NK-92 treated with Interleukin-12 subunit alpha and Interleukin-12 subunit beta, amount 100 ng/mL, for 24 hours (cell line): ENCODE data around the gene SLC9A7.
A peak's percentile ranks its signal among the peaks of the same experiment; 100 is the strongest.
"Not testable (repeated sequence)": the region's sequence is repeated elsewhere in the genome, so short reads cannot be mapped to it uniquely, and the experiment has no call there.

ENCODE experiments used
- DNase-seq: peaks from one replicate; lab custom pipeline; 2025; lab: John Stamatoyannopoulos, UW

The SLC9A7 gene

DNA sequence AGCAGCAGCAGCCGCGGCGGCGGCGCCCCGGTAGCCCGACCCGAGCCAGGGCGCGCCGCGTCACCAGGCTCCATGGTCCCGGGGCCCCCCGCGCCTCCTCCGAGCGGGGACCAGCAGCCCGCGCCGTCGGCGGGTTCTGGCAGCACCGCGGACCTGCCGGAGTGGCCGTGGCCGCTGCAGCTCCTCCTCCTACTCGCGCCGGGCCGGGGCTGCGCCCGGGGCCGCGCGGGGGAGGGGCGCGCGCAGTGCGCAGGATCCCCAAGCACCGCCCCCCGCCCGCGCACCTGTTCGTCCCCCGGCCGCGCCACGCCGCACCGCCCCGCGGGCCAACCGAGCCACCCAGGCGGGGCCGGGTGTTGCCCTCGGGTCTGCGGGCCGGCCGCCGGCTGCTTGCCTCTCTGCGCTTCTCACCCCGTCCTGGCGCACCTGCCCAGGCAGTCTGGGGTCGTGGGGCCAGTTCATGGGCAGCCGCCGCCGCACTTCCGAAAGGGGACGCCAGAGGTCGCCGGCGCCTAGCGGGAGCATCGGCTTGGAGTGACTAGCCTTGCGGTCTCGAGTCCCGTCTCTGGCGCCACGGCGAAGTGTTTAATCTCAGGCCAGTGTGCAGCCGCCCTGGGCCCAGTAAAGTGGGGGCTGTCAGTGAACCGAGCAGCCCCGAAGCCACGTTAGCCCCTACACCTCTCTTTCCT lies at the start of gene SLC9A7:
Gene SLC9A7, minus strand, starts transcription at position 163 of the 689 bp plus-strand sequence. Its CDS starts 89 bp downstream, at position 74.
- peak; percentile 39 for DNase-seq

DNA sequence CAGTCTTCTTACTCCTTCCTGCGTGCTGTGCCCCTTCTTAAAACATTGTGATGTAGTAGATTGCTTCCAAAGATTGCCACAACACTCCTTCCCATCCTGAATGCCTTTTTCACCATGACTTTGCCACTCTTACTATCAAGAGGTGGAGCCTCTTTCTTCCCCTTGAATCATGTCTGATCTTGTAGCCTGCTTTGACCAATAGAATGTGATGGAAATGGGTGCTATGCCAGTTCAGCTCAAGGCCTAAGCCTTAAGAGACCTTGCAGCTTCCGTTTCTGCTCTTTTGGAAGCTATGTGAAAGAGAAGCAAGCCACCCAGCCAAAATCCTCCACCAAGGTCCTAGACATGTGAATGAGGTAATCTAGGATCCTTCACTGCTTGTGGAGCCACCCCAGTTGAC lies 46.4 kb upstream of the SLC9A7 start:
- DNase-seq = no peak

DNA sequence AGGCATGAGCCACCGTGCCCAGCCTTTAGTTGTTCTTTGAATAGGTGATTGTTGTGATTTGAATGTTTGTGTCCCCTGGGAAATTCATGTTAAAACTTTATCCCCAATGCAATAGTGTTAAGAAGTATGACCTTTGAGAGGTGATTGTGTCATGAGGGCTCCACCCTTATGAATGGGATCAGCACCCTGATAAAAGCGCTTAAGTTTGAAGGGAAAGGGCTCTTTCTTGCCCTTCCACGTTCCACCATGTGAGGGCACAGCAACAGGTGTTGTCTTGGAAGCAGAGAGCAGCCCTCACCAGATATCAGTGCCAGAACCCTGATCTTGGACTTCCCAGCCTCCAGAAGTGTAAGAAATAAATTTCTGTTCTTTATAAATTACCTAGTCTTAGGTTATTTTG lies 44.2 kb upstream of the SLC9A7 start:
- DNase-seq = no peak

DNA sequence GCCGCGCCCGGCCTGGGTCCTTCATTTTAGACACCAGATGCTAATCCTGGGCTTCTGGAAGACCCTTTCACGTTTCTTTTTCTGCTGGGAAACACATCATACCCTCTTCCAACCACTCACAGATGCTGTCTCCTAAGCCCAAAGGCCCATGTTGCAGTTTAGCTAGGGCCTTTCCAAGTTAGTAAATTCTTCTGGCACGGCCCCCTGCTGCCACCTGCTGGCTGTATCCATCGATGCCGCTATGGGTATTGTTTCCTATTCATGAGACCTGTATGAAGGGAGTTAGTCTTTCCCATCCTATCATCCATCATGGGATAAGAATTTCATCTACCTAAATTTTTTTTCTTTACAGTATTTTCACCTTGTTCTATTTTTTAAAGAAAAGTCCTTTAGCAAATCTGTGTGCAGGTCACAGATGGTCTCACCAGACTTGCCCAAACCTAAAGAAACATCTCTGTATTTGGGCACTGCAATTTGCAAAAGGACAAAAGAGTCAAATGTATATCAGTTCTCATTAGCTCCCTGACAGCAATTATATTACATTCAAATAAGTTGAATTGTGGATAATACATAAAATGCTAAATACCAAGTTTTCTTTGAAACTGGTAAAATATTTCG lies 37.8 kb upstream of the SLC9A7 start:
- DNase-seq = peak; percentile 2

DNA sequence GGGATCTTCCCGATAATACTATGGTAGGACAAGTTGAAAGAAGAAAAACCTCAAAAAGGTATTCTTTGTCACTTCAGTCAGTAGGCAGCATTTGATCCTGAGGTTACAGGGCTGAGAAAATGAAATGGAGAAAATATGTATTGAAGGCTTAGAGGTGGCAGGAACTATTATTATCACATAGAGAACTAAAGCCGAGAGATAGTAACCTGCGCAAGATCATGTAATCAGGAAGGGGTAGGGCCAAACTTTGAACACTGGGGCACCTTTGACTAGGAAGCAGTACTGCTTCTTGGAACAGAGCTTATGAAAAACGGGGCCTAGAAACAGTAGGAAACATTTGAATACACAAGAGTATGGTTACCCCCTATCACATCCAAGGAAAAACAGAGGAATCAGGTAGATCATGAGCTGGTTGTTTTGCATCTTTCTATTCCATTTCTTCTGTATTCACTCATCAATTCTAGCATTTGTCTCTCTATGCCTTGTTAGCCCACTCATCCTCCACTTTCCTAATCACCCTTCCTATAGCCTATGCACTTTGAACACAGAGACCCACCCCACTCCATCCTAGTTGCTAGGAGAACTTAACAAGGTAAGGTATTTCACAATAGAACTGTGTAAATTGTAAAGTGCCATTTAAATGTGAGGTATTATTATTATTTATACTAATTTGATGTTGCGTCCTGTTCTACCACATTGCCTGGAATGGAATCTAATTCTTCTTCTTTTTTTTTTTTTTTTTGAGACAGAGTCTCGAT lies 34.6 kb upstream of the SLC9A7 start:
- no peak for DNase-seq

DNA sequence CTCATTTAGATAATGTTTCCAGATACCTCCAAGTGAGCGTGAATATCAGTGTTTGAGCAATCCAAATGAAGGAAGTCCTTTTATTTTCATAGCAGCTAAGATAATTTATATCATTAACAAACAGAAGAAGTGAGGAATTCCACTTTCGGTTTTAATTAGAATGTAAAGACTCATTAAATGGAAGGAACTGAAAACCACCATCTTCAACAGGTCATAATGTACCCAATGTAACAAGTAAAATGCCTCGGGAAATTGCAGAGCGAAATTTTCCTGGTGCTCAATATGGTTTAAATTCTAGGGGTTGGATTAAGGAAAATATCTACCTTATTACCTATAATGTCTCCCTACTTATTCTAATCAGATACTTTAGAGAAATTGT lies 33.9 kb upstream of the SLC9A7 start:
- DNase-seq = no peak

DNA sequence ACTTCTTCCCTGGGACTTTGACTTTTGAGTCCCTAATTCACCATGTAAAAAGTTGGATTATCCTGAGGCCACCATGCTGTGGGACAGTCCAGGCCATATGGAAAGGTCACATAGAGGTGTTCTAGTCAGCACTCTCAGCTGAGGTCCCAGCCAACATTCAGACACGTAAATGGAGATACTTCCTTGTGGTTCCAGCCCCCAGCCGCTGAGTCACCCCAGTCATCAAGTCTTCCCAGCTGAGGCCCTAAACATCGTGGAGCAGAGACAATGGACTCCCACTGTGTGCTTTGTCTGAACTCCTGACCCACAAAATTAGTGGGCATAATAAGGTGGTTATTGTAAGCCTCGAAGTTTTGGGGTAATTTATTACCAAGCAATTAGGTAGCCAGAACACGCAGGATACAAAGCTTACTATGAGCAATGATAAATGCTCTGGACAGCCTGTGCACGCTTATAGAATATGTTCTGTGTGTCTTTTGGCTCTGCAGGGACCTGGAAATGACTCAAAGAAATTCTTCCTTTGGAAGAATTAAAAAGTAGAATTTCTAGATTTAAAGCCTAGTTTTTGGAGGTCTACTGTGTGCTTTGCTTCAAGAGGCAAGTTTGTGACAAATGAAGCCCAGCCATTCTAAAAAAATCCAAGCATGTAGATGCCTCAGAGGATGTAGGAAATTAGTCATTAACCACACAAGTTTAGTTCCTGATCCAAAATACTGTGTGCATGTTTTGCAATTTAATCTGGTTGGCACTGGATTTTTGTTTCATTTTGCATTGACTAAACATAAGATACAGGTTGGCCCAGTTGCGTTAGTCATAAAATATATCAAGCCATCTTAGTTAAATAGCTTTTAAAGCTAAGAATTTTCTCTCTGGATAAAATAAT lies 33.2 kb upstream of the SLC9A7 start:
- DNase-seq = no peak

DNA sequence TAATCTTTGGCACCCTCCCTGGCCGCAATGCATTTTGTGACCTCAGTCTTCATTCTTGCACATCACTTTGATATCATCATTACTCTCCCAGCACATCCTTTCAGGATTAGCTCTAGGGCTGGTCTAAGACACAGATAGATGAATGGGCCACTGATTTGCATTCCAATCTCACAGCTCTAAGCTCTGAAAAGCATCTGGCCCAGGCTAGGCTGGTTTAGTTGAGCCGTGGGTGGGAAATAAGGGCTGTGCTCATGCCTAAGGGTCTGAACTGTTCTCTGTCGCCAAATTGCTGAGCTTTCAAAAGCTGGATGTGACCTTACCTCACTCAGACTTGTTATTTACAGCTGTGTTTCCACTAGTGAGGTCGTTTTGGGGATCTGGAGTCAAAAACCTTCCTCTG lies 30.0 kb upstream of the SLC9A7 start:
- DNase-seq = no peak

DNA sequence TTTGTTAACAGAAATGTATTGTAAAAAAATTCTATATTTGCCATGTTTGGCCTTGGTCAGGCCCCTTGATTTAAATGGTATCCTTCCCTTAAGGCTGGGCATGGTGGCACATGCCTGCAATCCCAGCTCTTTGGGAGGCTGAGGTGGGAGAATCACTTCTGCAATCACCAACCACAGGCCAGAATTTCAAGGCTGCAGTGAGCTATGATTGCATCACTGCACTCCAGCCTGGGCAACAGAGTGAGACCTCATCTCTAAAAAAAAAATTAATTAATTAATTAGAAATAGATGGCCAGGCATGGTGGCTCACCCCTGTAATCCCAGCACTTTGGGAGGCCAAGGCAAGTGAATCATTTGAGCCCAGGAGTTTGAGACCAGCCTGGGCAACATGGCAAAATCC lies 25.5 kb upstream of the SLC9A7 start:
- not testable (repeated sequence) for DNase-seq

DNA sequence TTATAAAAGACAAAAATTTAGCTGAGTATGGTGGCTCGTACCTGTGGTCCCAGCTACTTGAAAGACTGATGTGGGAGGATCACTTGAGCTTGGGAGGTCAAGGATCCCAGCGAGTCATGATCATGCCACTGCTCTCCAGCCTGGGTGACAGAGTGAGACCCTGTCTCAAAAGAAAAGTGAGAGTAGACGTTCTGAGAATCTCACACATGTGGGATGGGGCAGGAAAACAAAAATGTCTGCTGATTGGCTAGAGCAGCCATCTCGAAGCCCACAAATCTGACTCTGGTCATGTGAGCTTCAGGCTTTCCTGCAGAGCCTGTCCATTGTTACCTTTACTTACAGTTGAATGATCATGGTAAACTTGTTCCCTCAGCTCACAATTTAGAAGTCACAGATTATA lies 23.1 kb upstream of the SLC9A7 start:
- no peak for DNase-seq

DNA sequence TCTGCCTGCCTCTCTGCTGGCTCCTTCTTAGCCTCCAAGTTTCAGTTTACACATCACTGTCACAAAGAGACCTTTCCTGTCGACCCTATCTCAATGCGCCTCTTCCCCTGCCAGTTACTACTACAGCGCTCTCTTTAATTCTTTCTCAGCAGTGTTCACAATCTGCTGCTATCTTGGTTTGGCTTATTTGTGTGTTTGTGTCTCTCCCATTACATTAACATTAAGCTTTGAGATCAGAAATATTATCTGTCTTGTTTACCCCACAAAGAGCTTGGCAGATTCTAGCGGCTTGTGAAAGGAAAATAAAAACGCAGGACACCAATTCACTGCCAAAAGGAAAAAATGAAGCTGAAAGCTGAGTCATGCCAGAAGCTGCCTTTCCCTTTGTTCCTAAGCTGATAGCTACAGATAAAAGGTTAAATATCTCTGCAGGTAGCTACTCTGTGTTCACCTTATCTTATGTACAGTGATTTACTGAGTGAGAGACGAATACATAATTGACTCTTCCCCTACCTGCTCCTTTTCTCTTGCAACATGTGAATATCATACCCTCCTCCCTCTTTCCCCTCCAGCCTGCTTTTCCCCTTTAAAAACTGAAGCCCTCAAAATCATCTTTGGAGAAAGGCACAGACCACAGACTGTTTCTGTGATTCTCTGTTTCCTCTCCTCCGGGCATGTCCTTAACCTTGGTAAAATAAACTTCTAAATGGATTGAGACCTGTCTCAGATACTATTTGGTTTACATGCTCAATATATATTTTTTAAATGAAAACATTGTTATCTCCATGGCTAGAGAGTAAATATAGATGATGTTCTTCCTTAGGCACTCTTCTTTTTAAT lies 19.3 kb upstream of the SLC9A7 start:
- DNase-seq = no peak

DNA sequence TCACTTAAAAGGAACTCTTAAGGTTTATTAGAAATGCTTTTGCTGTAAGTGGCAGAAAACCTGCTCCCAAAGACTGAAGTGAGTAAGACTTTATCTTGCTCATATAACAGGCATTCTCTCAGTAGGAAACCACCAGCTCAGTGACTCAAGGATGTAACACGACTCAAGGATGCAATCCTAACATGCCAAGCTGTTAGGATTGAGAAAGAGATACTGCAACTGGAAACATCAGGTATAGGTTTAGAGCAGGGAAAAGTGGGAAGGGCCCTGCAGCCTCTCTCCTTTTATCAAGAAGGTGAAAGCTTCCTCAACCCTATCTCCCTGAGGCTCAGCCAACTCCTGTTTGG lies 11.9 kb upstream of the SLC9A7 start:
- DNase-seq = no peak

DNA sequence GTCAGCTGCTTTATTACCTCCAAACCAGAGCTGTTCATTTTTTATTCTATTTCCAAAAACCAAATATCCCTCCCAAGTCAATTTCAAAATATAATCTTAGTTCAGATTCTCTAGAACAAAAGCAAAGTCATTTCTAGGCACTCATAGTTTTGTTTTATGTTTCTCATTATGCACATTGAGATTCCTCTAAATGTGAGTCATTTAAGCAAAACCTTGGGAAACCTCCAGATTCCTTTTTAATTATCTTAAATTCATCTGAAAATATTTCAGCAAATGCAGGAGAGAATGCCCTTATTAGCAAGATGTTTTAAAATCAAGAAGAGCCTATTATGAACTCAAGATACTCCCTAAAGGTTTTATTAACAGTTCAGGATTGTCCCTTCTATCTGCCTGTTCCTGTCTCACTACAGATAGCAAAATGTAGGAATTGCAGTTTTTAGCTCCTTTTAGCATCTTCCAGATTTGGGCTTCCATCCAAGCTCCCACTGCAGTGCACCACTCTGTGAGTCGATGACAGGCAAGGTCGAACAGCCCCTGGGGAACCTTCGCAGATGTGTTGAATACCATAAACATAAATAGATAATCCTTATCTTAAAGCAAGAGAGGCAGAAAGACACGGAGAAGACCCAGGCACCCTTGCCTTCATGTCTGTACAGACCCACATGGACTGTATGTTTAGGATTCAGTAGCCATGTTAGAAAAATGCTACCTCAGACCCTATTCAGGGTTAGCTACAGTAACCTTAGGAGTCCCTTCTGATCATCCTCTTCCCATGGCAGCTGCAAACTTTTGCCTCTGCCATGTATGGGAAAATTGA lies 11.3 kb upstream of the SLC9A7 start:
- no peak for DNase-seq

DNA sequence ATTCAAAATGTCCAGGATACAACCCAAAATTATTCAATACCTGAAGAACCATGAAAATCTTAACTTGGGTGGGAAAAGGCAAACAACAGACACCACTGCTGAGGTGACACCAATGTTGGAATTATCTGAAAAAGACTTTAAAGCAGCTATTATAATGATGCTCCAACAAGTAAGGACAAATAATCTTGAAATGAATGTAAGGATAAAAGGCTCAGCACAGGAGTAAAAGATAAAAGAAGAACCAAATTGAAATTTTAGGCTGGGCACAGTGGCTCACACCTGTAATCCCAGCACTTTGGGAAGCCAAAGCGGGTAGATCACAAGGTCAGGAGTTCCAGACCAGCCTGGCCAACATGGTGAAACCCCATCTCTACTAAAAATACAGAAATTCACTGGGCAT lies 4.0 kb upstream of the SLC9A7 start:
- DNase-seq = no peak

DNA sequence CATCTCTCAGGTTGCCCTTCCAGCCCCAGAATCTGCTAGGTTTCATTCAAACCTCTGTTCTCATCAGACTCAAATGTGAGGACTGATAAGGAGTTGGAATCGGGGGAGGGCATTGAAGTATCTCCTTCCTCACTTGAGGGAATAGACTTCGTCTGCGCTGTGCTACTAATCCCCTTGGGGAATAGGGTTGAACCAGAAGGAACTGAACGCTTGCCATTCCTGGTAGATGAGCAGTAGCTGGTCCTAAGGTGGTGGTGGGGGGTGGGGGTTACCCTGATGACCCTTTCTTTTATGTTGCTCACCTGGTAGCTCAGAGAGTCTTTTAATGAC lies 692 bp upstream of the SLC9A7 start:
- DNase-seq = no peak

DNA sequence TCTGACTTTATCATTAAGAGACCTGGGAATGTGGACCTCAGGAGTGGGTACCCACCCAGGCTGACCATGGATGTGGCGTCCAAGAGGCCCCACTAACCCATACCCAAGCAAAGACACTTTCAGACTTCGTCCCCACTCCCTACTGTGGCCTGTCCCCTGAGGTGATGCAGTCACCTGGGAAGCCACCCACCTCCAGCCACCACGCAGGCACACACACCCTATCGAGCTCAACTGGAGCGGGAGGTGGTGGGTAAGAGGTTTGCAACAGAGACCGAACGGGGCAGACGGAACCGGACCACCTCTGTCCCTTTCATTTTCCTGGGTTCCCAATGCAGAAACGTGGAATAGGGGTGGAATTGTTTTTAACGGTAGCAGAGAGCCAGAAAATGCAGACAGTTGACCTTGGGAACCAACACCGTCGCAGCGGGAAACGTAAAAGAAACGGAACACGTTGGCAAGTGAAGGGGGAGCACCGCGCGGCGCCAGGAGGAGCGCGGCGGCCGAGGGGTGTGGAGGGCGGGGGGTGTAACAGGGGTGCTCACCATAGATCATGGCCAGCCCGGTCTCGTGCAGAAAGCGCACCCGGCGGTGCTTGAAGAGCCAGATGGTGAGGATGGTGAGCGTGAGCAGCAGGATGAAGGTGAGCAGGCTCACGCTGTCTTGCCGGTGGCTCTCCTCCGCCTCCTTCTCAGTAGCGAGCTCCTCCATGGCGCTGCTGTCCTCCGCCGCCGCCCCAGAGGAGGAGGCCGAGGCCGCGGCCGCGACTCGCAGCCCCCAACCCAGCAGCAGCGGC lies 559 bp downstream of the SLC9A7 start:
- DNase-seq = no peak

DNA sequence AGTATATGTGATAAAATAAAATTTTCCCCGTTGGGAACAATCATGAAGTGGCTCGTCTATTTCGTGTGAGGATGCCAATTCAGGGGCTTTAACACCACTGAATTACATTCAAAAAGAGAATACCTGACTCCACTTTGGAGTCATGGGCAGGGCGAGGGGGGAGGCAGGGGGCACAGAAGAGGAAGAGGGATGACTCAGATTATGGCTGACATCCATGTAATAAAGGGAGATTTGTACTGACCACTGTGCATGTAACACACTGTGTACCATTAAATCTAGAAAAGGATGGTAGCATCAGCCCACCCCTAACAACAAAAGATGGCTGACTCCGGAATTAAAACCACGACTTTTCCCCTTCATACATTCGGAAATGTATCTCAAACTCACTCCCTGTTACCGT lies 1.3 kb downstream of the SLC9A7 start:
- no peak for DNase-seq

DNA sequence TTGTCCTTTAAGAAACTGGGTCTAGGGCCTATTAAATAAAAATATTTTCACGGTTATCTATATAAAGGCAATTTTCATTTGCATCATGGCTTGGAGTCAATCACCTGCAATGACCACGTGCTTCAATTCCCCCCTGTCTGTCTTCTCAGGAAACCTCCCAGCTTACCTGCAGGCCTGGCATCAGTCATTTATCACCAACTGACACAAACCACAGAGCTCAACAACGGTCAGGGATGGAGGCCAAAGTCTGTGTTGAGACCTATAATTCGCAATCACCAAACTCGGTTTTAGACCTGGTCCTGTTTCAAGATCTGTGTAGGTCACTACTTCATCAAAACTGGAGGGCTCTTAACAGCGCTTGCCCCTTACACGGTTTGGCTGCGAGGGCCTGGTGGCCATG lies 1.9 kb downstream of the SLC9A7 start:
- no peak for DNase-seq

DNA sequence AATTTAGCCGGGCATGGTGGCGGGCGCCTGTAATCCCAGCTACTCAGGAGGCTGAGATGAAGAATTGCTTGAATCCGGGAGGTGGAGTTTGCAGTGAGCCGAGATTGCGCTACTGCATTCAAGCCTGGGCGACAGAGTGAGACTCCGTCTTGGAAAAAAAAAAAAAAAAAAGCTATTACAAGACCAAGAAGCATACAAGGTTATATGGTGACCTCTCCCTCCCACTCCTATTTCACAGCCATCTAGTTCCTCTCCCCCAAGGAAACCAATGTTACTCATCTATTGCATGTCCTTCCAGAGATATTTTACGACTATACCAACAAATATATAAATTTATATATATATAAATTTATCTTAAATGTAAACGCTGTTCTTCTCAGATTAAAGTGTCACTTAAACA lies 3.2 kb downstream of the SLC9A7 start:
- no peak for DNase-seq

DNA sequence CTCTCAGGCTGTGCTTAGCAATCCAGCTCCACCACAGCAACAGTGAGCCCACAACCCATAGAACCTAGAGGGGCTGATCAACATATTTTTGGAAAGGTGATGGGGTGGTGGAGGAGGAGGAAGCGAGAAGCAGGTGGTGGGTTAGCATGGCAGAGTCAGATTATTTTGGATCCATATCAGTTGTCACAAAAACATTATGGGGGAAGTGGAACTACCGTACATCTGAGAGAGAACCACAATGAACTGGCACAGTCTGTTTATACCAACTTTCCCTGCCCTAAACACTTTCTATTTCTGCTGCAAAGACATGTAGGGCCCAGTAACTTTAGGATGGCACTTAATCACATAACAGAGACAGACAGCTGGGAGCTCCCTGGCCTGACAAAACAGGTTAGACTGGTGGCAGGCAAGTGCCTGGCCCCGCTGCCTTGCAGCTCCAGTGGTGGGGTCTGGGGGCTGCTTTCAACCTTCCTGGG lies 4.3 kb downstream of the SLC9A7 start:
- DNase-seq = no peak
